WTC11 (cell line): Measurements from ENCODE around the gene TIMMDC1. TPM values are rescaled to one million over a fixed set of nuclear protein-coding genes. Genes with fewer than 3 reads are reported as not detected.
A peak's percentile ranks its signal among the peaks of the same experiment; 100 is the strongest.

ENCODE experiments used
- ATAC-seq: fragments of 200-7000 bp; cut with Tn5 transposase; 2 replicates; pipeline ENCODE4 v1.10.0; 2021; ENCODE audit warnings: mild to moderate bottlenecking, moderate library complexity
- CTCF ChIA-PET: fragments of 300-600 bp; sonication (Branson Sonifier 250); formaldehyde crosslinking; loops from one replicate; lab custom pipeline; 2021; ENCODE audit warnings: antibody characterized with exemption; lab: Charles Lee
- POLR2A ChIA-PET: fragments of 350-600 bp; sonication (Branson Sonifier 250); formaldehyde crosslinking; loops from one replicate; lab custom pipeline; 2021; ENCODE audit warnings: antibody characterized with exemption; lab: Charles Lee
- DNase-seq: peaks from one replicate; pipeline ENCODE4 v3.0.0; 2021; ENCODE audit warnings: low spot score
- H3K27ac Mint-ChIP-seq: 2 replicates; pipeline ENCODE4 v1.8.0; 2021; ENCODE audit warnings: mixed read lengths
- H3K27me3 Mint-ChIP-seq: 2 replicates; pipeline ENCODE4 v1.8.0; 2021; ENCODE audit warnings: low read depth, mild to moderate bottlenecking, moderate library complexity, mixed read lengths
- H3K36me3 Mint-ChIP-seq: 2 replicates; pipeline ENCODE4 v1.8.0; 2021; ENCODE audit warnings: mixed read lengths
- H3K4me1 Mint-ChIP-seq: 2 replicates; pipeline ENCODE4 v1.8.0; 2022; ENCODE audit warnings: mixed read lengths
- H3K4me3 Mint-ChIP-seq: 2 replicates; pipeline ENCODE4 v1.8.0; 2021; ENCODE audit warnings: mild to moderate bottlenecking, moderate library complexity, mixed read lengths
- H3K9me3 Mint-ChIP-seq: 2 replicates; pipeline ENCODE4 v1.8.0; 2021; ENCODE audit warnings: mixed read lengths
- AFF4 ChIP-seq: sonication (generic); formaldehyde crosslinking; IDR thresholded peaks from 2 replicates; pipeline ENCODE4 v1.8.1; 2023; ENCODE audit warnings: mild to moderate bottlenecking, missing genetic modification reagents, borderline replicate concordance
- ATF1 ChIP-seq: sonication (generic); formaldehyde crosslinking; IDR thresholded peaks from 2 replicates; pipeline ENCODE4 v1.8.1; 2023; ENCODE audit warnings: mild to moderate bottlenecking, moderate library complexity, missing genetic modification reagents
- CDX4 ChIP-seq: fragments of 250-450 bp; sonication (Bioruptor Pico); IDR thresholded peaks from 2 replicates; pipeline ENCODE4 v1.9.0; 2021; ENCODE audit warnings: moderate library complexity, mild to moderate bottlenecking, inconsistent platforms, borderline replicate concordance
- CREB1 ChIP-seq: sonication (generic); formaldehyde crosslinking; IDR thresholded peaks from 2 replicates; pipeline ENCODE4 v1.8.0; 2023; ENCODE audit warnings: mild to moderate bottlenecking, missing genetic modification reagents
- CREM ChIP-seq: sonication (generic); formaldehyde crosslinking; IDR thresholded peaks from 2 replicates; pipeline ENCODE4 v1.8.1; 2022; ENCODE audit warnings: mild to moderate bottlenecking, missing genetic modification reagents, moderate library complexity
- E2F1 ChIP-seq: sonication (generic); formaldehyde crosslinking; IDR thresholded peaks from 2 replicates; pipeline ENCODE4 v1.8.0; 2022; ENCODE audit warnings: mild to moderate bottlenecking, missing genetic modification reagents
- ELF4 ChIP-seq: sonication (generic); formaldehyde crosslinking; IDR thresholded peaks from 2 replicates; pipeline ENCODE4 v1.8.1; 2022; ENCODE audit warnings: low read depth, mild to moderate bottlenecking, moderate library complexity, missing genetic modification reagents
- EMX1 ChIP-seq: fragments of 250-450 bp; sonication (Bioruptor Pico); IDR thresholded peaks from 2 replicates; pipeline ENCODE4 v1.8.0; 2021; ENCODE audit warnings: mild to moderate bottlenecking
- ETV6 ChIP-seq: sonication (generic); formaldehyde crosslinking; IDR thresholded peaks from 2 replicates; pipeline ENCODE4 v1.8.1; 2022; ENCODE audit warnings: mild to moderate bottlenecking, missing genetic modification reagents
- GTF2I ChIP-seq: fragments of 250-450 bp; sonication (Bioruptor Pico); conservative IDR thresholded peaks from 2 replicates; pipeline ENCODE4 v1.4.0; 2021; ENCODE audit warnings: mild to moderate bottlenecking
- IRF1 ChIP-seq: sonication (generic); formaldehyde crosslinking; IDR thresholded peaks from 2 replicates; pipeline ENCODE4 v1.8.0; 2023; ENCODE audit warnings: missing genetic modification reagents
- JUN ChIP-seq: sonication (generic); formaldehyde crosslinking; IDR thresholded peaks from 2 replicates; pipeline ENCODE4 v1.8.0; 2023; ENCODE audit warnings: mild to moderate bottlenecking, missing genetic modification reagents
- NFE2L1 ChIP-seq: sonication (generic); formaldehyde crosslinking; IDR thresholded peaks from 2 replicates; pipeline ENCODE4 v1.8.1; 2023; ENCODE audit warnings: missing genetic modification reagents
- NR3C1 ChIP-seq: sonication (generic); formaldehyde crosslinking; conservative IDR thresholded peaks from 2 replicates; pipeline ENCODE4 v1.8.1; 2023; ENCODE audit warnings: low read depth, mild to moderate bottlenecking, missing genetic modification reagents
- OVOL2 ChIP-seq: fragments of 250-450 bp; sonication (Bioruptor Pico); IDR thresholded peaks from 2 replicates; pipeline ENCODE4 v1.9.0; 2021; ENCODE audit warnings: mild to moderate bottlenecking, borderline replicate concordance
- SMAD3 ChIP-seq: sonication (generic); formaldehyde crosslinking; IDR thresholded peaks from 2 replicates; pipeline ENCODE4 v1.8.0; 2022; ENCODE audit warnings: missing genetic modification reagents, mild to moderate bottlenecking, borderline replicate concordance
- SOX15 ChIP-seq: fragments of 250-450 bp; sonication (Bioruptor Pico); IDR thresholded peaks from 2 replicates; pipeline ENCODE4 v1.9.0; 2021; ENCODE audit warnings: mild to moderate bottlenecking
- TCF7 ChIP-seq: sonication (generic); formaldehyde crosslinking; IDR thresholded peaks from 2 replicates; pipeline ENCODE4 v1.8.0; 2022; ENCODE audit warnings: mild to moderate bottlenecking, low read depth, missing genetic modification reagents, moderate library complexity
- TEAD1 ChIP-seq: sonication (generic); formaldehyde crosslinking; IDR thresholded peaks from 2 replicates; pipeline ENCODE4 v1.8.0; 2022; ENCODE audit warnings: mild to moderate bottlenecking, missing genetic modification reagents
- ZNF121 ChIP-seq: sonication (generic); formaldehyde crosslinking; IDR thresholded peaks from 2 replicates; pipeline ENCODE4 v1.8.0; 2023; ENCODE audit warnings: missing genetic modification reagents
- ZNF317 ChIP-seq: sonication (generic); formaldehyde crosslinking; IDR thresholded peaks from 2 replicates; pipeline ENCODE4 v1.8.1; 2023; ENCODE audit warnings: low read depth, mild to moderate bottlenecking, moderate library complexity, missing genetic modification reagents, borderline replicate concordance
- ZNF416 ChIP-seq: fragments of 250-450 bp; sonication (Bioruptor Pico); IDR thresholded peaks from 2 replicates; pipeline ENCODE4 v1.9.0; 2021; ENCODE audit warnings: mild to moderate bottlenecking, inconsistent platforms
- ZNF425 ChIP-seq: fragments of 250-450 bp; sonication (Bioruptor Pico); conservative IDR thresholded peaks from 2 replicates; pipeline ENCODE4 v1.9.0; 2021; ENCODE audit warnings: mild to moderate bottlenecking
- total RNA-seq: library from RNA; stranded (reverse); gene quantifications from 3 replicates; pipeline ENCODE4 v1.2.3, GENCODE V29; 2021

Gene TIMMDC1
- total RNA-seq, 1 experiment from 2014 or later = 114 TPM

- Mint-ChIP-seq H3K27me3 (no peaks in the 10 kb centered on the region), H3K4me3 (no peak overlapping the region), H3K9me3 (no peaks in the 10 kb centered on the region), H3K4me1 (no peaks in the 10 kb centered on the region), H3K36me3 (peaks cover 26% of the 10 kb centered on the region), H3K27ac (no peak overlapping the region)
- no peak for DNase-seq
- peak; percentile 79; the same call in 1 of the 2 replicates for ATAC-seq
- ChIA-PET POLR2A (no interaction called here), CTCF (interaction anchor here (1.3 kb wide), 1 partner anchor 111 kb away, joined by 4 read pairs; no protein-coding TSS in a partner anchor)
- TF ChIP-seq ELF4 (no peak), SOX15 (no peak), TEAD1 (CRISPR knock-in tag) (no peak), JUN (no peak), ZNF121 (CRISPR knock-in tag) (no peak), GTF2I (CRISPR knock-in tag) (no peak), CREB1 (no peak), CREM (CRISPR knock-in tag) (no peak), NR3C1 (CRISPR knock-in tag) (no peak), ZNF425 (no peak), E2F1 (CRISPR knock-in tag) (no peak), CDX4 (CRISPR knock-in tag) (no peak), SMAD3 (CRISPR knock-in tag) (no peak), AFF4 (no peak), ETV6 (no peak), OVOL2 (CRISPR knock-in tag) (no peak), NFE2L1 (no peak), ZNF416 (CRISPR knock-in tag) (no peak), ZNF317 (CRISPR knock-in tag) (no peak), TCF7 (CRISPR knock-in tag) (no peak)
Measured at GRCh38 chr3:119490153-119490552, 8.2 kb upstream of the TIMMDC1 start.

GRCh38 chr3:119492128-119492527 lies 6.2 kb upstream of the TIMMDC1 start:
- CTCF ChIA-PET = no interaction called here
- Mint-ChIP-seq H3K4me3 (no peak overlapping the region), H3K4me1 (no peaks in the 10 kb centered on the region; the same call in 1 of the 2 replicates), H3K36me3 (peaks cover 10% of the 10 kb centered on the region), H3K9me3 (no peaks in the 10 kb centered on the region), H3K27me3 (no peaks in the 10 kb centered on the region), H3K27ac (no peak overlapping the region)
- ATAC-seq (no peak), DNase-seq (no peak)
- POLR2A ChIA-PET = no interaction called here
- TF ChIP-seq IRF1 (no peak), EMX1 (CRISPR knock-in tag) (no peak), ATF1 (CRISPR knock-in tag) (no peak)
